ENCODE data around the gene CADPS2. TPM values are rescaled to one million over a fixed set of nuclear protein-coding genes. Genes with fewer than 3 reads are reported as not detected.

The CADPS2 gene
- total RNA-seq, 1 experiment from 2014 or later: 16.4 TPM

DNA sequence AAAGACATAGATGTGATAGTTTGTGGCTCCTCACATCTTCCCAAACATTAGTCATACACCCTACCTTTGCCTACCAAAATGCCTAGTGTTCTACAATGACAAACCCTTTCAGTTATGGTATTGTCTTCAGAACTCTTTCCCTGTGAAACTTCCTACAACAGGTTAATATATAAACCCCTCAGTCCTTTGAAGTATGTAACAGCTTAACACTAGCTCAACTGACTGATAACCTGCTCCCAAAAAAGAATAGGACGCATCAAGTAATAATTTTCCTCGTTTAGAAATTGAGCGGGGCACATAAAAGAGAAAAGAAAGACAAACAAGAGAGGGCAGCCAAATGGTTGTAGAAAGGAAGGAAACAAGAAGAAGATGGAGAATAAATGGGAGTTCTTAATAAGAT lies 133.7 kb downstream of the CADPS2 start:
- Mint-ChIP-seq H3K4me3 (ENCODE audit: low read depth, unreplicated experiment) (peak overlapping the region; percentile 2), H3K27ac (ENCODE audit: unreplicated experiment) (no peak overlapping the region), H3K27me3 (ENCODE audit: unreplicated experiment) (no peaks in the 10 kb centered on the region), H3K9me3 (ENCODE audit: low read depth, unreplicated experiment) (no peaks in the 10 kb centered on the region), H3K4me1 (ENCODE audit: low read depth, unreplicated experiment) (peaks cover 17% of the 10 kb centered on the region), H3K36me3 (ENCODE audit: insufficient read depth, unreplicated experiment) (no peaks in the 10 kb centered on the region)
- TF ChIP-seq, protein P1, sequence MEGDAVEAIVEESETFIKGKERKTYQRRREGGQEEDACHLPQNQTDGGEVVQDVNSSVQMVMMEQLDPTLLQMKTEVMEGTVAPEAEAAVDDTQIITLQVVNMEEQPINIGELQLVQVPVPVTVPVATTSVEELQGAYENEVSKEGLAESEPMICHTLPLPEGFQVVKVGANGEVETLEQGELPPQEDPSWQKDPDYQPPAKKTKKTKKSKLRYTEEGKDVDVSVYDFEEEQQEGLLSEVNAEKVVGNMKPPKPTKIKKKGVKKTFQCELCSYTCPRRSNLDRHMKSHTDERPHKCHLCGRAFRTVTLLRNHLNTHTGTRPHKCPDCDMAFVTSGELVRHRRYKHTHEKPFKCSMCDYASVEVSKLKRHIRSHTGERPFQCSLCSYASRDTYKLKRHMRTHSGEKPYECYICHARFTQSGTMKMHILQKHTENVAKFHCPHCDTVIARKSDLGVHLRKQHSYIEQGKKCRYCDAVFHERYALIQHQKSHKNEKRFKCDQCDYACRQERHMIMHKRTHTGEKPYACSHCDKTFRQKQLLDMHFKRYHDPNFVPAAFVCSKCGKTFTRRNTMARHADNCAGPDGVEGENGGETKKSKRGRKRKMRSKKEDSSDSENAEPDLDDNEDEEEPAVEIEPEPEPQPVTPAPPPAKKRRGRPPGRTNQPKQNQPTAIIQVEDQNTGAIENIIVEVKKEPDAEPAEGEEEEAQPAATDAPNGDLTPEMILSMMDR (IDR thresholded peaks at IDR 0.05; ENCODE audit: unreplicated experiment): no peak
- no peak for DNase-seq
- intact Hi-C loops (cut with micrococcal nuclease; ENCODE audit: unreplicated experiment): loop anchor here (5.0 kb wide), 1 partner anchor 75 kb away; no protein-coding TSS in a partner anchor
- no TSS peak for BruUV-seq (replicated peaks)
- CTCF ChIA-PET: no interaction called here

DNA sequence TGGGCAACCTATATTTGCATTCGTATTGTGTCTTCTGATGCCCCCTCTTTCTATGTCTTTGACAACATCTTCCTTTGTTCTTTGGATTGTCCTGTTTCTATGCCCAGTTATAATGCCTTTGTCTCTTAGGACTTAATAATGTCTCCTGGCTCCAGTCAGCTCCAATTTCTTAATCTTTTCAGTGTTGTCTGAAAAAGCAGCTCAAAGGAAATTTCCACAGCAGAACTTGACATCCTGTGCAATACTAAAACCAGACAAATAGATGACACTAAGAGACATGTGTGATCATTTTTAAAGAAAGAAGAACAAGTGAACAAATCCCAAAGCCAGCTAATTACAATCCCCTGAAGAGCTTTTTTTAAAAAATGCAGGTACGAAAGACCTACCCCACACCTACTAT lies 135.9 kb downstream of the CADPS2 start:
- H3K27me3 Mint-ChIP-seq (ENCODE audit: unreplicated experiment): no peaks in the 10 kb centered on the region
- no peaks in the 10 kb centered on the region for H3K36me3 Mint-ChIP-seq (ENCODE audit: insufficient read depth, unreplicated experiment)
- H3K9me3 Mint-ChIP-seq (ENCODE audit: low read depth, unreplicated experiment): no peaks in the 10 kb centered on the region
- intact Hi-C loops (cut with micrococcal nuclease; ENCODE audit: unreplicated experiment): loop anchor here (5.0 kb wide), 1 partner anchor 73 kb away; no protein-coding TSS in a partner anchor
- TF ChIP-seq, protein P1 (IDR thresholded peaks at IDR 0.05; ENCODE audit: unreplicated experiment): no peak
- no peak for DNase-seq
- no peak overlapping the region for H3K4me3 Mint-ChIP-seq (ENCODE audit: low read depth, unreplicated experiment)
- CTCF ChIA-PET: no interaction called here
- H3K4me1 Mint-ChIP-seq (ENCODE audit: low read depth, unreplicated experiment): peaks cover 17% of the 10 kb centered on the region
- BruUV-seq (replicated peaks): no TSS peak
- H3K27ac Mint-ChIP-seq (ENCODE audit: unreplicated experiment): no peak overlapping the region

DNA sequence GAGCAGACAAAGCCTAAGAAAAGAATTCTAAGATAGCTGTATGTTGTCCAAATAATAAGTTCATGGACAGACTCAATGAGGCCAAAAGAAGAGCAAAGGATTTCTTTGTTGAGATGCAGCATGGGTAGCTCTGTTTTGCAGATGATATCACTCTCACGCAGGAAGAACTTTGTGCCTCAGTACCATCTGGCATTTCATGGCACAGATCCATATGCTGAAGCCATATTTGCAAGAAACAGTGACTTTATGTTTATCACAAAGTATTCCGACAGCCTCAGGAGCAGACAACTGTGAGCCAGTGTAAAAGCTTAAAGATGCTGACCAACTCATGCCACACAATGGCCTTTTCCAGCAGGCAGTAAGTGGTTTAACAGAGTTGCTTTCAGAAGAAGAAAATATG lies 138.1 kb downstream of the CADPS2 start:
- CTCF ChIA-PET: no interaction called here
- no peak overlapping the region for H3K4me3 Mint-ChIP-seq (ENCODE audit: low read depth, unreplicated experiment)
- TF ChIP-seq, protein P1 (IDR thresholded peaks at IDR 0.05; ENCODE audit: unreplicated experiment): no peak
- intact Hi-C loops (cut with micrococcal nuclease; ENCODE audit: unreplicated experiment): no loop called here
- no TSS peak for BruUV-seq (replicated peaks)
- DNase-seq: no peak
- H3K9me3 Mint-ChIP-seq (ENCODE audit: low read depth, unreplicated experiment): no peaks in the 10 kb centered on the region
- no peaks in the 10 kb centered on the region for H3K27me3 Mint-ChIP-seq (ENCODE audit: unreplicated experiment)
- H3K27ac Mint-ChIP-seq (ENCODE audit: unreplicated experiment): no peak overlapping the region
- H3K4me1 Mint-ChIP-seq (ENCODE audit: low read depth, unreplicated experiment): peaks cover 9% of the 10 kb centered on the region
- no peaks in the 10 kb centered on the region for H3K36me3 Mint-ChIP-seq (ENCODE audit: insufficient read depth, unreplicated experiment)

DNA sequence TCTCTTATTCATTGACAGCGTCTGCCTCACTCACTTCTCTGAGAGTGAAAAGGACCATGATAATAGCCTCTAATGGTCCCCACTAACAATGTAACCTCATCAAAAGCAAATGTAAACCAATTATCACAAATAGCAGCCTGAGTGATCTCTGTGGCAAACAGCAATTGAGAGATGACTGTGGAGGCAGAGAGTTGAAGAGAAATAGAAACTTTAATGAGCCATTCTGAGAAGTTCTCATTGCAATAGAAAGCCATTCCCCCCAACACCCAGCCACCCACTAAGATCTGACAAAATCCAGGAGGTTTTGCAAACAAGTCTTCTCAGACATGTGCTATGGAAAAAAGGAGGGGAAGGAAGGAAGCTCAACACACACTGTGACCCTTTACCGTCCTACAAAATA lies 139.3 kb downstream of the CADPS2 start:
- no peaks in the 10 kb centered on the region for H3K36me3 Mint-ChIP-seq (ENCODE audit: insufficient read depth, unreplicated experiment)
- intact Hi-C loops (cut with micrococcal nuclease; ENCODE audit: unreplicated experiment): no loop called here
- H3K27me3 Mint-ChIP-seq (ENCODE audit: unreplicated experiment): no peaks in the 10 kb centered on the region
- no peak overlapping the region for H3K4me3 Mint-ChIP-seq (ENCODE audit: low read depth, unreplicated experiment)
- H3K27ac Mint-ChIP-seq (ENCODE audit: unreplicated experiment): no peak overlapping the region
- no peaks in the 10 kb centered on the region for H3K4me1 Mint-ChIP-seq (ENCODE audit: low read depth, unreplicated experiment)
- H3K9me3 Mint-ChIP-seq (ENCODE audit: low read depth, unreplicated experiment): no peaks in the 10 kb centered on the region
- TF ChIP-seq, protein P1 (IDR thresholded peaks at IDR 0.05; ENCODE audit: unreplicated experiment): no peak
- no peak for DNase-seq
- CTCF ChIA-PET: no interaction called here
- BruUV-seq (replicated peaks): no TSS peak

All from Calu3 (cell line).